ENCODE results near the gene NFYC.

NFYC gene

DNA sequence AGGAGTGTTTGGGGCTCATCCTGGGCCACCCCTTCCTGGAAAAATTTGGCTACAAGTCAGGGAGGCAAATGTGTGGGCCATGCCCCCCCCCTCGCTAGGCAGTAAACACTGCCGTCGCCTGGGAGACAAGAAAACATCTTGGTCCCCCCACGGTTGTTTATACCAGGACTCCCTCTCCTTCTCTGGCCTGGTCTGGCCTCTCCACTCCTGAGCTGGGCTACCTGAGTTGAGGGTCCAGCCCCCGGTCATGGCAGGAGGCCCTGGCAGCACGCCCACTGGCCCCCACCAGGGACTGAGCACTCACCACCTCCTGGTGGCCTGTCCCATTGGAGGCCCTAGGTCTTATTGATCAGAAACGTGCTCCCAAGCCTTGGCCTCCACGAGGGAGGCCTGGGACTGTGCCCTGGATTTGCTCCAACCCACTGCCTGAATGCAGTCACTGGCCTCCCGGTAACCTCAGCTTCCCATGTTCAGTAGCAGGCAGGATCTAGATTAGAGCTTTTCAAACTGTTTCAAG lies 107.9 kb downstream of the NFYC start:
- TF ChIP-seq TAF1 (IDR thresholded peaks at IDR 0.05; ENCODE audit: borderline replicate concordance, insufficient read depth, low read length) (no peak), SIN3A (IDR thresholded peaks at IDR 0.05; ENCODE audit: borderline replicate concordance, insufficient read depth, low read length) (no peak), POLR2AphosphoS5 (IDR thresholded peaks at IDR 0.05; ENCODE audit: low read depth, low read length) (no peak), FOXP2 (optimal IDR thresholded peaks at IDR 0.05; ENCODE audit: borderline replicate concordance, extremely low read depth, extremely low read length, insufficient read depth) (no peak)
- TF ChIP-seq, protein P1, sequence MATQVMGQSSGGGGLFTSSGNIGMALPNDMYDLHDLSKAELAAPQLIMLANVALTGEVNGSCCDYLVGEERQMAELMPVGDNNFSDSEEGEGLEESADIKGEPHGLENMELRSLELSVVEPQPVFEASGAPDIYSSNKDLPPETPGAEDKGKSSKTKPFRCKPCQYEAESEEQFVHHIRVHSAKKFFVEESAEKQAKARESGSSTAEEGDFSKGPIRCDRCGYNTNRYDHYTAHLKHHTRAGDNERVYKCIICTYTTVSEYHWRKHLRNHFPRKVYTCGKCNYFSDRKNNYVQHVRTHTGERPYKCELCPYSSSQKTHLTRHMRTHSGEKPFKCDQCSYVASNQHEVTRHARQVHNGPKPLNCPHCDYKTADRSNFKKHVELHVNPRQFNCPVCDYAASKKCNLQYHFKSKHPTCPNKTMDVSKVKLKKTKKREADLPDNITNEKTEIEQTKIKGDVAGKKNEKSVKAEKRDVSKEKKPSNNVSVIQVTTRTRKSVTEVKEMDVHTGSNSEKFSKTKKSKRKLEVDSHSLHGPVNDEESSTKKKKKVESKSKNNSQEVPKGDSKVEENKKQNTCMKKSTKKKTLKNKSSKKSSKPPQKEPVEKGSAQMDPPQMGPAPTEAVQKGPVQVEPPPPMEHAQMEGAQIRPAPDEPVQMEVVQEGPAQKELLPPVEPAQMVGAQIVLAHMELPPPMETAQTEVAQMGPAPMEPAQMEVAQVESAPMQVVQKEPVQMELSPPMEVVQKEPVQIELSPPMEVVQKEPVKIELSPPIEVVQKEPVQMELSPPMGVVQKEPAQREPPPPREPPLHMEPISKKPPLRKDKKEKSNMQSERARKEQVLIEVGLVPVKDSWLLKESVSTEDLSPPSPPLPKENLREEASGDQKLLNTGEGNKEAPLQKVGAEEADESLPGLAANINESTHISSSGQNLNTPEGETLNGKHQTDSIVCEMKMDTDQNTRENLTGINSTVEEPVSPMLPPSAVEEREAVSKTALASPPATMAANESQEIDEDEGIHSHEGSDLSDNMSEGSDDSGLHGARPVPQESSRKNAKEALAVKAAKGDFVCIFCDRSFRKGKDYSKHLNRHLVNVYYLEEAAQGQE (IDR thresholded peaks at IDR 0.05; ENCODE audit: insufficient read depth in 1 of 2, low read depth in 2 of 2, low read length in 2 of 2): no peak

DNA sequence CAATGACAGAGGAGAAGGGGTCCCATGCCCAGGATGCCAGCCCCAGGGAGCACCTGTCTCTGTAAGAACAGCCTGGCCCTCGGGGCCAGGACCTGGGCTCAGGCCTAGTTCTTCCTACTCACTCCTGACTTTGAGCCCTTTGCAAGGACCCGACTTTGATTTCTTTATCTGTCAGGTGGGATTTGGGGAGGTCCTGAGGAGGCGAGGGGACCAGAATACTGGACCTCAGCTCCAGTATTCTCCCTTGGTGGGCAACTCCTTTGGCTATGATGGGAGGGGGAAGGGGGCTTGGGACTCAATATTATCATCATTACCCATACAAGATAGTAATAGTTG lies 110.2 kb downstream of the NFYC start:
- no peak for TF ChIP-seq SIN3A (IDR thresholded peaks at IDR 0.05; ENCODE audit: borderline replicate concordance, insufficient read depth, low read length)
- TF ChIP-seq, protein P1 (IDR thresholded peaks at IDR 0.05; ENCODE audit: insufficient read depth in 1 of 2, low read depth in 2 of 2, low read length in 2 of 2): no peak
- no peak for TF ChIP-seq FOXP2 (optimal IDR thresholded peaks at IDR 0.05; ENCODE audit: borderline replicate concordance, extremely low read depth, extremely low read length, insufficient read depth)
- no peak for TF ChIP-seq TAF1 (IDR thresholded peaks at IDR 0.05; ENCODE audit: borderline replicate concordance, insufficient read depth, low read length)
- no peak for TF ChIP-seq POLR2AphosphoS5 (IDR thresholded peaks at IDR 0.05; ENCODE audit: low read depth, low read length)

DNA sequence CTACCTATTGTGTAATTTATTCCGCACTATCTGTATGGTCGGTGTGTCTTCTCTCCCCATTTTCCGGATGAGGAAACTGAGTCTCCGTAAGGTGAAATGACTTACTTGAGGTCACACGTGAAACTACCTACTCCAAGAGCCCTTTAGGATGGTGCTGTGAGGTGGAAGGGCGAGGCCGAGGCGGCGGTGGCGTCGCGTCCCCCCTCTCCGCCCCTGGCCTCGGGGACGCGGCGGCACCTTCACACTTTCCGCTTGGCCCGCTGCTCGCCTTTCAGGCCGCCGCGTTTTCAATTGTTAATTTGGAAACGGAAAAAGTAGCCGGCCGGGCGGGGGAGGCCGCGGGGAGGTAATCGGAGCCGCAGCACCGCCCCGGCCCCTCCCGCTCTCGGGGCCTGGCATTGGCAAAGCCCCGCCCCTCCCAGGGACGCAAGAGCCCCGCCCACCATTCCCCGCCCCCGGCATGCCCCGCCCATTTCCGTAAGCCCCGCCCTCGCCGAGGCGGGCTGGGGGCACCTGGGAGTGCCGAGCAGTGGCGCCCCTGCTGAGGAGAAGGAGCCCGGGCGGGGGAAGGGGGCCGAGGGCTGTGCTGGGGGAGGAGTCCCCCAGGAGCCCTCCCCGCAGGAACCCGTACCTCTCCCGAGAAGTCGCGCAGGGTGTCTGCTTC lies 110.7 kb downstream of the NFYC start:
- TF ChIP-seq SIN3A (IDR thresholded peaks at IDR 0.05; ENCODE audit: borderline replicate concordance, insufficient read depth, low read length) (no peak), FOXP2 (optimal IDR thresholded peaks at IDR 0.05; ENCODE audit: borderline replicate concordance, extremely low read depth, extremely low read length, insufficient read depth) (no peak), POLR2AphosphoS5 (IDR thresholded peaks at IDR 0.05; ENCODE audit: low read depth, low read length) (no peak), TAF1 (IDR thresholded peaks at IDR 0.05; ENCODE audit: borderline replicate concordance, insufficient read depth, low read length) (no peak)
- TF ChIP-seq, protein P1 (IDR thresholded peaks at IDR 0.05; ENCODE audit: insufficient read depth in 1 of 2, low read depth in 2 of 2, low read length in 2 of 2): no peak

DNA sequence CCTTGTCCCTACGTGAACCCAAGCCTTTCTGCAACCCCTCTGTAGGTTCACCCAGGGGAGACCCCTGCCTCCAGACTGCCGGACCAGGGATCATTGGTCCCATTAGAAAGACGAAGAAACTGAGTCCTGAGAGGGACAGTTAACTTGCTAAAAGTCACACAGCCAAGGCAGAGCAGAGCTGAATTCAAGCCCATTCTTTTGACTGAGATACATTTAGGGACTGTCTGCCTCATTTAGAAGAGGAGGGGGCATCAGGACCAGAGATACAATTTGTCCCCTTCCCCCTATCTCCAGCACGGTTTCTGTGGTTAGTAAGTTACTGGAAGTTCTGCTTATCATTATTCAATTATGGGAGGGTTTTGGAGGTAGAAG lies 111.2 kb downstream of the NFYC start:
- no peak for TF ChIP-seq TAF1 (IDR thresholded peaks at IDR 0.05; ENCODE audit: borderline replicate concordance, insufficient read depth, low read length)
- TF ChIP-seq, protein P1 (IDR thresholded peaks at IDR 0.05; ENCODE audit: insufficient read depth in 1 of 2, low read depth in 2 of 2, low read length in 2 of 2): no peak
- no peak for TF ChIP-seq FOXP2 (optimal IDR thresholded peaks at IDR 0.05; ENCODE audit: borderline replicate concordance, extremely low read depth, extremely low read length, insufficient read depth)
- TF ChIP-seq SIN3A (IDR thresholded peaks at IDR 0.05; ENCODE audit: borderline replicate concordance, insufficient read depth, low read length): no peak
- no peak for TF ChIP-seq POLR2AphosphoS5 (IDR thresholded peaks at IDR 0.05; ENCODE audit: low read depth, low read length)

Data from PFSK-1 (cell line).